ENCODE measurements around the gene TPRN. TPM values are rescaled to one million over a fixed set of nuclear protein-coding genes. Genes with fewer than 3 reads are reported as not detected.

The TPRN gene
- total RNA-seq, 1 experiment from 2014 or later = 37.7 TPM

GRCh38 chr9:137237759-137238726 lies 37.5 kb upstream of the TPRN start:
- Mint-ChIP-seq H3K9me3 (ENCODE audit: unreplicated experiment) (no peaks in the 10 kb centered on the region), H3K27me3 (ENCODE audit: insufficient read depth, unreplicated experiment) (peaks cover 3% of the 10 kb centered on the region), H3K4me3 (ENCODE audit: unreplicated experiment) (no peak overlapping the region), H3K36me3 (ENCODE audit: insufficient read depth, unreplicated experiment) (peaks cover 47% of the 10 kb centered on the region), H3K27ac (ENCODE audit: unreplicated experiment) (no peak overlapping the region), H3K4me1 (ENCODE audit: low read depth, unreplicated experiment) (peaks cover 13% of the 10 kb centered on the region)
- CTCF ChIA-PET = interaction anchor here (1.5 kb wide), 1 partner anchor 15 kb away, joined by 3 read pairs; no protein-coding TSS in a partner anchor
- no peaks in the 10 kb centered on the region for H3K9me3 ChIP-seq
- DNase-seq = no peak
- BruUV-seq (replicated peaks) = no TSS peak
- no peak for TF ChIP-seq CTCF (IDR thresholded peaks at IDR 0.05; ENCODE audit: insufficient read depth in 1 of 2, low read depth in 1 of 2, low read length in 1 of 2, severe bottlenecking in 1 of 2, unreplicated experiment in 1 of 2)
- H3K4me3 ChIP-seq (ENCODE audit: low read depth, low read length) = no peak overlapping the region
- no peaks in the 10 kb centered on the region for H3K27me3 ChIP-seq (replicated peaks; ENCODE audit: control insufficient read depth, insufficient read depth, low read length)
- H3K4me1 ChIP-seq = peaks cover 28% of the 10 kb centered on the region
- POLR2A ChIA-PET = no interaction called here
- H3K36me3 ChIP-seq (ENCODE audit: control insufficient read depth, insufficient read depth, low read length) = 0 out of 2 replicates have a peak, but pooled peaks cover 2% of the 10 kb centered on the region
- intact Hi-C loops (cut with micrococcal nuclease; ENCODE audit: unreplicated experiment) = loop anchor here (5.0 kb wide), 1 partner anchor 36 kb away; the partner anchor contains the start of gene TPRN

- ChIA-PET POLR2A (interaction anchor here (0.5 to 1.1 kb wide), 6 partner anchors 10 to 190 kb away, joined by 3 to 9 read pairs (median 4); partner anchors contain the start of gene RNF224), CTCF (interaction anchor here (0.5 to 1.5 kb wide), 43 partner anchors 10 to 437 kb away, joined by 3 to 27 read pairs (median 4); partner anchors contain the start of genes ANAPC2, ENTPD8, LRRC26 and MAN1B1)
Observed at GRCh38 chr9:137236936-137237421, 36.4 kb upstream of the TPRN start.

More at GRCh38 chr9:137236936-137237421, 36.4 kb upstream of the TPRN start:
- BruUV-seq (replicated peaks) = no TSS peak
- no peaks in the 10 kb centered on the region for H3K27me3 ChIP-seq (replicated peaks; ENCODE audit: control insufficient read depth, insufficient read depth, low read length)
- H3K9me3 ChIP-seq = no peaks in the 10 kb centered on the region
- H3K4me3 ChIP-seq (ENCODE audit: low read depth, low read length) = no peak overlapping the region
- DNase-seq = no peak
- peaks cover 17% of the 10 kb centered on the region for H3K4me1 ChIP-seq
- no peaks in the 10 kb centered on the region for H3K9me3 Mint-ChIP-seq (ENCODE audit: unreplicated experiment)
- H3K36me3 ChIP-seq (ENCODE audit: control insufficient read depth, insufficient read depth, low read length) = no peaks in the 10 kb centered on the region
- peaks cover 13% of the 10 kb centered on the region for H3K4me1 Mint-ChIP-seq (ENCODE audit: low read depth, unreplicated experiment)
- peaks cover 3% of the 10 kb centered on the region for H3K27me3 Mint-ChIP-seq (ENCODE audit: insufficient read depth, unreplicated experiment)
- H3K4me3 Mint-ChIP-seq (ENCODE audit: unreplicated experiment) = no peak overlapping the region
- H3K27ac Mint-ChIP-seq (ENCODE audit: unreplicated experiment) = no peak overlapping the region
- no peak for TF ChIP-seq CTCF (IDR thresholded peaks at IDR 0.05; ENCODE audit: insufficient read depth in 1 of 2, low read depth in 1 of 2, low read length in 1 of 2, severe bottlenecking in 1 of 2, unreplicated experiment in 1 of 2)
- H3K36me3 Mint-ChIP-seq (ENCODE audit: insufficient read depth, unreplicated experiment) = peaks cover 36% of the 10 kb centered on the region
- intact Hi-C loops (cut with micrococcal nuclease; ENCODE audit: unreplicated experiment) = loop anchor here (1.0 to 5.0 kb wide), 2 partner anchors 10 to 35 kb away; partner anchors contain the start of genes RNF224 and TPRN
